HT1080 (cell line): ENCODE data around the gene DMRT2. TPM values are rescaled to one million over a fixed set of nuclear protein-coding genes. Genes with fewer than 3 reads are reported as not detected.

Experiments used
- DNase-seq: peaks from one replicate; pipeline ENCODE4 v3.0.0-alpha.2; 2015; ENCODE audit warnings: low read depth
- total RNA-seq: library from RNA; depleted of rRNA; stranded (reverse); fragments of >200 nt; shearing (Covaris generic); gene quantifications from 2 replicates; pipeline ENCODE4 v1.2.3, GENCODE V29; 2014

The DMRT2 gene
- total RNA-seq, 1 experiment from 2014 or later = not detected

- no peak for DNase-seq
Observed at GRCh38 chr9:1046639-1047572, 3.3 kb upstream of the DMRT2 start.

GRCh38 chr9:1047591-1048230 is 2.4 kb upstream of the DMRT2 start:
- DNase-seq = no peak

- no peak for DNase-seq
Observed at GRCh38 chr9:1048231-1048619, 1.9 kb upstream of the DMRT2 start.

GRCh38 chr9:1048811-1049210 is 1.3 kb upstream of the DMRT2 start:
- DNase-seq = no peak

GRCh38 chr9:1049641-1050040 is 516 bp upstream of the DMRT2 start:
- no peak for DNase-seq

GRCh38 chr9:1051210-1051583 is 1.0 kb downstream of the DMRT2 start:
- DNase-seq = no peak

GRCh38 chr9:1051584-1052275 is 1.6 kb downstream of the DMRT2 start:
- DNase-seq = no peak

GRCh38 chr9:1052365-1053281 is 2.5 kb downstream of the DMRT2 start:
- DNase-seq = no peak

- no peak for DNase-seq
Observed at GRCh38 chr9:1053282-1053621, 3.1 kb downstream of the DMRT2 start.

GRCh38 chr9:1053986-1054425 is 3.8 kb downstream of the DMRT2 start:
- DNase-seq = no peak

- DNase-seq = no peak
Observed at GRCh38 chr9:1055166-1055565, 5.0 kb downstream of the DMRT2 start.

GRCh38 chr9:1057910-1058309 is 7.8 kb downstream of the DMRT2 start:
- no peak for DNase-seq

GRCh38 chr9:1058826-1059487 is 8.8 kb downstream of the DMRT2 start:
- DNase-seq = no peak

- no peak for DNase-seq
Observed at GRCh38 chr9:1065130-1065529, 15.0 kb downstream of the DMRT2 start.

GRCh38 chr9:1070692-1071091 is 20.5 kb downstream of the DMRT2 start:
- no peak for DNase-seq

- no peak for DNase-seq
Observed at GRCh38 chr9:1071730-1072129, 21.6 kb downstream of the DMRT2 start.

- DNase-seq = no peak
Observed at GRCh38 chr9:1073497-1073896, 23.3 kb downstream of the DMRT2 start.

GRCh38 chr9:1077616-1078015 is 27.5 kb downstream of the DMRT2 start:
- DNase-seq = no peak

GRCh38 chr9:1083325-1083913 is 33.3 kb downstream of the DMRT2 start:
- no peak for DNase-seq

- no peak for DNase-seq
Observed at GRCh38 chr9:1085086-1085485, 34.9 kb downstream of the DMRT2 start.
